GM12875 (cell line): Measurements from ENCODE around the gene DYNC1I1.

ENCODE experiments used
- H3K4me3 ChIP-seq: one replicate; pipeline ENCODE4 v1.5.1; 2011; ENCODE audit warnings: low read depth, low read length, control low read depth
- CTCF ChIP-seq: IDR thresholded peaks from 2 replicates; pipeline ENCODE4 v1.5.1; 2011; ENCODE audit warnings: low read depth, mild to moderate bottlenecking, control low read depth, inconsistent platforms, low read length, moderate library complexity, borderline replicate concordance; ENCODE audit not compliant: insufficient read depth

The DYNC1I1 gene

DNA sequence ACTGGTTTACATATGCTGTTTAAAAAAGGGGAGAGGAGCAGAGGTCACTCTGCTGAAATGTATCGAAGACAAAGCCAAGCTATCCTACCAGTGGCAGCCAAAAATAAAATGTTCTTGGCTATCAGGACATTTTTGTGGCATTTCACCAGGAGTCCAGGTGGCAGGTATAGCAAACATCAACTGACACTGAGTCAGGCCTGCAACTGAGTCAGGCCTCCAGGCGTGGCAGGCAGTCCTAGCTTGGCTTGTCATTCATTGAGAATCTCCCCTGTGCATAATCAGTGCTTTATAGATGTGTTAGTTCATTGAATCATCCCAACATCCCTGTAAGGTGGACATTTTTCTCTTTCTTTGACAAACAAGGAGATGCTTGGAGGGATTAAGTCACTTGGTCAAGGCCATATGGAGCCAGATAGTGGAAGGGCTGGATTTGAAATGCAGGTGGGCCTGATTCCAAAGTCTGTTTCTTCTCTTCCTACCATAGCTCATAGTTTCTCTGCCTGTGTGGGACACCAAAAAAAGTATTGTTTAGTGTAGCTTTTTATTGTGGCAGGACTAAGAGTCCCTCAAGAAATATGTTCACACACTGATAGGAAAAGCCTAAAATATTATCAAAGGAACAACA is 4.3 kb downstream of the DYNC1I1 start:
- TF ChIP-seq CTCF: no peak
- no peak overlapping the region for H3K4me3 ChIP-seq

DNA sequence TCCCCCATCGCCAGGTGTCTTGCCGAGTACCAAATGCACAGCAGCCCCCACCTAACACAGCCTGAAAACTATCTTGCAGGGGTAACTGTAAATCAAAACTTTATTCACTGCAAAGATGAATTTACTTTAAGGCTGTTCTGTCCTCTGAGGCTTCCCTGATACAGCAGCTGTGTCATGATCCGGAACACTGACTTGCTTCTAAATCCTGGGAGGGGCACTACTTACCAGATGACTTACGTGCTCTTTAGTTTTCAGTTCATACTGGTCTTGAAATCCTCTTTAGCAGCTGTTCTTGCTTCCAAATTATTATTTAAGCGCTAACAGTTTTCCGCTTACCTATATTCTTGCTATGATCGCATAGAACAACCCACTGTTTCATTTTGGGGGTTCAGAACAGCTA is 4.9 kb downstream of the DYNC1I1 start:
- no peak for TF ChIP-seq CTCF
- no peak overlapping the region for H3K4me3 ChIP-seq

GRCh38 chr7:95780665-95781064 is 8.3 kb downstream of the DYNC1I1 start:
- H3K4me3 ChIP-seq: no peak overlapping the region
- no peak for TF ChIP-seq CTCF

- no peak overlapping the region for H3K4me3 ChIP-seq
- no peak for TF ChIP-seq CTCF
Observed at GRCh38 chr7:95781961-95782586, 9.7 kb downstream of the DYNC1I1 start.

DNA sequence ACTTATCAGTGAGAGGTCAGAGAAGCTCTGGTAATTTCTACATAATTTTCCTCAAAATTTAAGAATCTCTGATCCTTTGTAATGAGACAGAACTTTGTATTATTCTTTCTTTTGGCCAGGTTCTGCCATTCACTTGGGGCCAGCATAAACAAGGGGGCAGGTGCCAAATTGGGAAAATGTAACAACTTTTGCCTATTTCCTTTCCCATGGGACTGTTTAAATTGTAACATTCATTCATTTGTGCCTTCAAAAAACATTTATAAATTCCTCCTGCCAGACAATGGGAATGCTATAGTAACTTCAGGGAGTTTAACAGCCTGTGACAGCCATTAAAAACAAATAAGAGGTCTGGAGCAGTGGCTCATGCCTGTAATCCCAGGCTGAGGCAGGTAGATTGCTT is 12.4 kb downstream of the DYNC1I1 start:
- H3K4me3 ChIP-seq: no peak overlapping the region
- no peak for TF ChIP-seq CTCF

- no peak for TF ChIP-seq CTCF
- H3K4me3 ChIP-seq: no peak overlapping the region
Observed at GRCh38 chr7:95788258-95788657, 15.9 kb downstream of the DYNC1I1 start.

GRCh38 chr7:95788884-95789283 is 16.5 kb downstream of the DYNC1I1 start:
- no peak for TF ChIP-seq CTCF

More at GRCh38 chr7:95788884-95789283, 16.5 kb downstream of the DYNC1I1 start:
- H3K4me3 ChIP-seq: no peak overlapping the region
